ENCODE data around the gene MPL.

The MPL gene

DNA sequence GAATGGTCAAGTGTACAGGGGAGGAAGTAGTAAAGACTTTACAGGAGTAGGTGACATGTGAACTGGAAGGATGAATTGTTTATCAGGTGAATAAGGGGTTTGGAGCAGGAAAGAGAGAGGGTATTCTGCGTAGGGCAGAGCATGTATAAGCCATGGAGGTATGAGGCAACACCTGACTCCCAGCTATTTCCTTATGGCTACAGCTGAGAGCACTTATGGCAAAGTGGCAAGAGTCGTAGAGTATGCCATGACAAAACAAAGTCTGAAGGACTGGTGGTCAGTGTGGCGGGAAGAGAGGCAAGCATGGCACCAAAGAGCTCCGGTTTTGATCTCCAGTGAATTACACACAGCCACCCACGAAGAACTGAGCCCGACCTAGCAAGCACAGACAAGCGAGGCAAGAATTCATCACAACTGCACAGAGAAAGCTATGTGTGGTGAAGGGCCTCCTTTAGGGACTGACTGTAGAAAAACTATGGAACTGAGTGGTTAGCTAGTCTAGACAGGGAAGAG, 39.2 kb downstream of the MPL start:
- DNase-seq (ENCODE audit: low spot score) = no peak
- POLR2A ChIA-PET (ENCODE audit: low non-redundant PET) = no interaction called here
- TF ChIP-seq, protein P1, sequence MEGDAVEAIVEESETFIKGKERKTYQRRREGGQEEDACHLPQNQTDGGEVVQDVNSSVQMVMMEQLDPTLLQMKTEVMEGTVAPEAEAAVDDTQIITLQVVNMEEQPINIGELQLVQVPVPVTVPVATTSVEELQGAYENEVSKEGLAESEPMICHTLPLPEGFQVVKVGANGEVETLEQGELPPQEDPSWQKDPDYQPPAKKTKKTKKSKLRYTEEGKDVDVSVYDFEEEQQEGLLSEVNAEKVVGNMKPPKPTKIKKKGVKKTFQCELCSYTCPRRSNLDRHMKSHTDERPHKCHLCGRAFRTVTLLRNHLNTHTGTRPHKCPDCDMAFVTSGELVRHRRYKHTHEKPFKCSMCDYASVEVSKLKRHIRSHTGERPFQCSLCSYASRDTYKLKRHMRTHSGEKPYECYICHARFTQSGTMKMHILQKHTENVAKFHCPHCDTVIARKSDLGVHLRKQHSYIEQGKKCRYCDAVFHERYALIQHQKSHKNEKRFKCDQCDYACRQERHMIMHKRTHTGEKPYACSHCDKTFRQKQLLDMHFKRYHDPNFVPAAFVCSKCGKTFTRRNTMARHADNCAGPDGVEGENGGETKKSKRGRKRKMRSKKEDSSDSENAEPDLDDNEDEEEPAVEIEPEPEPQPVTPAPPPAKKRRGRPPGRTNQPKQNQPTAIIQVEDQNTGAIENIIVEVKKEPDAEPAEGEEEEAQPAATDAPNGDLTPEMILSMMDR (conservative IDR thresholded peaks at IDR 0.05; ENCODE audit: low read depth) = no peak
- CTCF ChIA-PET = no interaction called here
- no peak overlapping the region for H3K27ac ChIP-seq

DNA sequence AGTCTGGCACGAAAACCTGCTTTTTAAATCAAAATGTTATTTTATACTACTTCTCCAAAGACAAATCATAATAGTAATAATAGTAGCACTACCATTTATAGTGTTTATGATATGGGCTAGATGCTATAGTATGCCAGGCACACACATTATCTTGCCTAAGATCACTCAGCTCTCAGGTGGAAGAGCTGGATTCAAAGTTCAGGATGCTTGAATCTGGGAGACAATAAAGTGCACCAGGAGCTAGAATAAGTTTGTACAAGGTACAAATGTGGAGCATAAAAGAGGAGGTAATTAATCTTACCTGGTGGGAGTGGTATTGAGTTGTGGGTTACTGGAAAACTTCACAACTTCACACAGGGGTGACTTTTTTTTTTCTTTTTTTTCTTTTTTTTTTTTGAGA, 40.2 kb downstream of the MPL start:
- CTCF ChIA-PET = no interaction called here
- POLR2A ChIA-PET (ENCODE audit: low non-redundant PET) = interaction anchor here (1.3 kb wide), 1 partner anchor 9 kb away, joined by 4 read pairs; no protein-coding TSS in a partner anchor
- TF ChIP-seq, protein P1 (conservative IDR thresholded peaks at IDR 0.05; ENCODE audit: low read depth) = no peak

DNA sequence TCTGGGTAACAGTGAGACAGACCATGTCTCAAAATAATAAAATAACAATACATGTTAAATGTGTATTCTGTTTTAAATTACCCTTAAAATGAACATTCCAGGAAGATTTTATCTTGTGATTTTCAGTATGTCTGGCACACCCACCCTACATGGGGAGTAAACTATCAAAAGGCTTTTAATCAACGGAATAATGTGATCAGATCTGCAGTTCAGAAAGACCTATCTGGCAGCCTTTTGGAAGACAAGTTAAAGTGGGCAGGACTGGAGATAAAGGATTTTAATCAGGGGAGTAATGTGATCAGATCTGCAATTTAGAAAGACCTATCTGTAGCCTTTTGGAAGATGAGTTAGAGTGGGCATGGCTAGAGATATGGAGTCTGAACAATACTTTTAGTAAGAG, 41.9 kb downstream of the MPL start:
- TF ChIP-seq, protein P1 (conservative IDR thresholded peaks at IDR 0.05; ENCODE audit: low read depth) = no peak
- DNase-seq (ENCODE audit: low spot score) = no peak
- ChIA-PET POLR2A (ENCODE audit: low non-redundant PET) (no interaction called here), CTCF (no interaction called here)
- H3K27ac ChIP-seq = no peak overlapping the region

More for the DNA sequence above, 40.2 kb downstream of the MPL start:
- DNase-seq (ENCODE audit: low spot score) = no peak
- no peak overlapping the region for H3K27ac ChIP-seq

DNA sequence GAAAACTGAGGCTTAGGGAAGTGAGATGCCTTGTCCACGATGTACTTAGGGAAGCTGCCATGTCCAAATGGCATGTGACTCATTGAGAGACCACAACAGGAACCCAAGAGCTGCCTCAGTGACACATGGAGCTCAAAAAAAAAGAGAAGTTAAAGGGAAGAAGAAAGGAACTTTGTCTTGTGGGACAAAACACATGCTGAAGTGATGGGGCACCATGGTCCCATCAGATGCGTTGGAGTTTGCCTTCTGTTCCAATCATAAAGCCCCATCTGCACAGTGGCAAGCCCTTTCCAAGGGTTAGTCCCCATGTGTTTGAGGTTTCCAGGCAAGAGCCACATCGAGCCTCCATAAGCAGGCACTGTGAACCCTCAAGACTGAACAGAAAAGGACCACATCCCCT, 44.0 kb downstream of the MPL start:
- TF ChIP-seq, protein P1 (conservative IDR thresholded peaks at IDR 0.05; ENCODE audit: low read depth) = no peak
- POLR2A ChIA-PET (ENCODE audit: low non-redundant PET) = interaction anchor here (0.6 kb wide), 1 partner anchor 29 kb away, joined by 3 read pairs; no protein-coding TSS in a partner anchor
- H3K27ac ChIP-seq = no peak overlapping the region
- CTCF ChIA-PET = no interaction called here
- DNase-seq (ENCODE audit: low spot score) = no peak

DNA sequence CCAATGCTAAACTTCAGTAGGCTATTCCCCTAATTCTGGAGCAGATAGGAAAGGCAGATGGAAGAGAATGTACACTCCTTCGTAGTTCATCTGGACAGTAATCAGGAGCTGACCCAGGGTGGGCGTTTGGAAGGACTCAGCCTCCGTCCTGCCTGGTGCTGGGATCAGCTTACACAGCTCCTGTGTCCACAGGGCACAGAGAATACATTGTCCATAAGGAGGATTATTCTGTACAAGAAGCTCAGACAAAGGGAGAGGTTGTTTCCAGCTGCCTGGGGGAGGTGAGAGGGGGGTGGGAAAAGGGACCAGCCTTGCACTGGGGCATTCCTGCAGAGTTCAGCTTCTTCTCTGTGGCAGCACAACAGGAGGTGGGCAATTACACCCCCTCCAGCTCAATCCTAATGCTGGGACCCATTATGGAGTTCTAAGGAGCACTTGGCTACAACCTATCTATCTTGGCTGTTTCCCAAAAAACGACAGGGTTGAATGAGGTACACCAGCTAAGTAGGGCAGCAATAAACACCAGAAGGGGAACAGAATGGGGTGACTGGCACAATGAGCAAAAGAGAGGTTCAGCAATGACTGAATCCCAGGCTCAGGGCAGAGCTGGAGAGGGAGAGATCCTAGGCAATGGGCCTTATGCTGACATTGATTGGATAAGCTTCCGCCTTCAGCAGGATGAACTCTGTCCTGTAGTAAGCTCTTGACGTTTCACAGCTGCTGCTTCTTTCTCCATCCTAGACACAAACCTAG, 44.6 kb downstream of the MPL start:
- no peak for DNase-seq (ENCODE audit: low spot score)
- H3K27ac ChIP-seq = no peak overlapping the region
- CTCF ChIA-PET = interaction anchor here (0.6 kb wide), 1 partner anchor 121 kb away, joined by 3 read pairs; no protein-coding TSS in a partner anchor
- POLR2A ChIA-PET (ENCODE audit: low non-redundant PET) = interaction anchor here (0.6 kb wide), 1 partner anchor 29 kb away, joined by 3 read pairs; no protein-coding TSS in a partner anchor
- TF ChIP-seq, protein P1 (conservative IDR thresholded peaks at IDR 0.05; ENCODE audit: low read depth) = no peak

DNA sequence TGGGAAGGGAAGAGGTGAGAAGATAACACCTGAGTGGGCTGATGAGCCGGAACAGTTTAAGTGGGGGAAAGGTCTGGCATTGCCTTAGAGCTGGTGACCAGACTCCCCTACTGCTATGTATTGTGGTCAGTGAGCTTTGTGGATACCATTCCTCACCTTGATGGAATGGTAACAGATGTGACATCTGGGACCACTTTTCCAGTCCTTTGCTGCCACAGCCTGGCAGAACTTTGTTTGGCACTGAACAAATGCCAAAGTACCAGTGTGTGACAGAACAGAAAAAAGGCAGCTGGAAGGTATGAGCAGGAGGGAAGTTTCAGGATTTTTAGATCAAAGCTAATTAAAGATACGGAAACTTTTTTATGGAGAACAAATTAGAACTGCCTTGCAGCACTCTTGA, 45.8 kb downstream of the MPL start:
- no peak overlapping the region for H3K27ac ChIP-seq
- ChIA-PET POLR2A (ENCODE audit: low non-redundant PET) (no interaction called here), CTCF (interaction anchor here (0.7 to 2.0 kb wide), 5 partner anchors 16 to 310 kb away, joined by 3 to 11 read pairs (median 5); partner anchors contain the start of gene ELOVL1)
- DNase-seq (ENCODE audit: low spot score) = no peak
- TF ChIP-seq, protein P1 (conservative IDR thresholded peaks at IDR 0.05; ENCODE audit: low read depth) = no peak; the same call in 1 of the 2 replicates
